ENCODE results near the gene MCTS1. TPM values are rescaled to one million over a fixed set of nuclear protein-coding genes. Genes with fewer than 3 reads are reported as not detected.
A peak's percentile ranks its signal among the peaks of the same experiment; 100 is the strongest.

The MCTS1 gene, protein sequence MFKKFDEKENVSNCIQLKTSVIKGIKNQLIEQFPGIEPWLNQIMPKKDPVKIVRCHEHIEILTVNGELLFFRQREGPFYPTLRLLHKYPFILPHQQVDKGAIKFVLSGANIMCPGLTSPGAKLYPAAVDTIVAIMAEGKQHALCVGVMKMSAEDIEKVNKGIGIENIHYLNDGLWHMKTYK
- total RNA-seq (10 to 100 TPM in 8 of 9 donors, 1 to 10 TPM in 1; 8.2 to 66.0 (median 36.9) TPM), polyA plus RNA-seq (10 to 100 TPM; 32.6 to 78.2 (median 38.5) TPM)
- long read RNA-seq, donor 1, transcript MCTS1-202 (6 exons, 1,018 nt): major isoform, 44 of 53 reads
- long read RNA-seq, donor 1, partial matches to known transcripts: 5 of 53 reads
- long read RNA-seq, donor 1, other reads (novel, unspliced or antisense): 0 of 53 reads
- long read RNA-seq, donor 2, transcript MCTS1-202 (6 exons, 1,018 nt): major isoform, 32 of 41 reads
- long read RNA-seq, donor 2, transcript MCTS1-201 (6 exons, 1,130 nt): minor isoform, 5 of 41 reads
- long read RNA-seq, donor 2, partial matches to known transcripts: 0 of 41 reads
- long read RNA-seq, donor 2, other reads (novel, unspliced or antisense): 0 of 41 reads
- long read RNA-seq, donor 3, transcript MCTS1-202 (6 exons, 1,018 nt): major isoform, 25 of 29 reads
- long read RNA-seq, donor 3, partial matches to known transcripts: 0 of 29 reads
- long read RNA-seq, donor 3, other reads (novel, unspliced or antisense): 0 of 29 reads
- long read RNA-seq, donor 4, transcript MCTS1-202 (6 exons, 1,018 nt): major isoform, 18 of 22 reads
- long read RNA-seq, donor 4, partial matches to known transcripts: 0 of 22 reads
- long read RNA-seq, donor 4, other reads (novel, unspliced or antisense): 3 of 22 reads
- long read RNA-seq, donor 5, transcript MCTS1-202 (6 exons, 1,018 nt): major isoform, 20 of 29 reads
- long read RNA-seq, donor 5, partial matches to known transcripts: 0 of 29 reads
- long read RNA-seq, donor 5, other reads (novel, unspliced or antisense): 9 of 29 reads
- long read RNA-seq, donor 6, transcript MCTS1-202 (6 exons, 1,018 nt): major isoform, 19 of 21 reads
- long read RNA-seq, donor 6, partial matches to known transcripts: 0 of 21 reads
- long read RNA-seq, donor 6, other reads (novel, unspliced or antisense): 1 of 21 reads
- long read RNA-seq, donor 7, transcript MCTS1-202 (6 exons, 1,018 nt): major isoform, 14 of 16 reads
- long read RNA-seq, donor 7, partial matches to known transcripts: 0 of 16 reads
- long read RNA-seq, donor 7, other reads (novel, unspliced or antisense): 0 of 16 reads
- long read RNA-seq, donor 8, transcript MCTS1-202 (6 exons, 1,018 nt): major isoform, 35 of 38 reads
- long read RNA-seq, donor 8, partial matches to known transcripts: 0 of 38 reads
- long read RNA-seq, donor 8, other reads (novel, unspliced or antisense): 0 of 38 reads
- long read RNA-seq, donor 9, transcript MCTS1-202 (6 exons, 1,018 nt): major isoform, 39 of 46 reads
- long read RNA-seq, donor 9, partial matches to known transcripts: 5 of 46 reads
- long read RNA-seq, donor 9, other reads (novel, unspliced or antisense): 0 of 46 reads
- long read RNA-seq, donor 10, transcript MCTS1-202 (6 exons, 1,018 nt): major isoform, 9 of 13 reads
- long read RNA-seq, donor 10, partial matches to known transcripts: 0 of 13 reads
- long read RNA-seq, donor 10, other reads (novel, unspliced or antisense): 0 of 13 reads

DNA sequence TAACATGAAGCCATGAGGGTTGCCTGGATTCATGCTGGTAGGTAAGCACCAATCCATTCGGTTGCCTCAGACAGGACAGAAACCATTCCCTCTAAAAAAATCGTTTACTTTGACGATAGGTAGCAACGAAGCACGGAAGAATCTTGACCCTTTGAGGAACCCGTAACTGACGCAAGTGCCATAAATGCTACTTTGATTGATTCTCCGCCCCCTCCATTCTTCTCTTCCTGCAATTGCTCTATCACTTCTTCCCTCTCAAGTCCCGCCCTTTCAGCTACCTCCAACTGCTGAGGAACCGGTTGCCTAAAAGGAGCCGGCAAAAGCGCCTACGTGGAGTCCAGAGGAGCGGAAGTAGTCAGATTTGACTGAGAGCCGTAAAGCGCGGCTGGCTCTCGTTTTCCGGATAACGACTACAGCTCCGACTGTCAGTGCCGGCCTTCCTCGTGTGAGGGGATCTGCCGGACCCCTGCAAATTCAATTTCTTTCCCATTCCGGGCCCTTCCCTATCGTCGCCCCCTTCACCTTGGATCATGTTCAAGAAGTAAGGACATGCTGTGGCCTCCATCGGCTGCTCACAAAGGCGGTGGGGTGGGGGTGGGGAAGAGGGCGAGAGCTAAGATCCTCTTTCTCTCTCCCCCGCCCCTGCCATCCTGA is at the start of gene MCTS1:
Gene MCTS1 (plus strand): TSS at position 395 of the 654 bp plus-strand sequence. CDS start 136 bp downstream, at position 531.
- TF ChIP-seq CTCF (IDR thresholded peaks at IDR 0.05): no peak
- peak in 1 of 2 donors; percentile 67 for TF ChIP-seq POLR2A (IDR thresholded peaks at IDR 0.05)
- H3K4me3 ChIP-seq: peak within 1 kb of the TSS in 3 of 4 donors; percentile 28 to 66 (median 49)
- DNase-seq: peak; percentile 73 to 93 (median 87)
- peaks cover 0 to 15% of the 10 kb centered on the region in 2 donors for H3K4me1 ChIP-seq (replicated peaks in 1 of 2)
- intact Hi-C loops (cut with DNase I): no loop called here
- 0 to 35% (median 17%) methylated on average over 6 to 31 of the region's 31 CpGs for WGBS, 4 donors
- H3K9me3 ChIP-seq (replicated peaks in 1 of 3): no peaks in the 10 kb centered on the region
- no peaks in the 10 kb centered on the region for H3K36me3 ChIP-seq (replicated peaks in 1 of 2)
- peak within 1 kb of the TSS; percentile 80 to 92 (median 83) for H3K27ac ChIP-seq
- no peaks in the 10 kb centered on the region for H3K27me3 ChIP-seq

GRCh38 chrX:120556251-120556650 is 47.6 kb upstream of the MCTS1 start:
- DNase-seq: no peak
- Histone ChIP-seq H3K36me3 (replicated peaks in 1 of 2) (peaks cover 3 to 10% of the 10 kb centered on the region in 2 donors), H3K27ac (no peak overlapping the region), H3K9me3 (replicated peaks in 1 of 3) (no peaks in the 10 kb centered on the region), H3K4me1 (replicated peaks in 1 of 2) (no peaks in the 10 kb centered on the region), H3K4me3 (no peak overlapping the region), H3K27me3 (no peaks in the 10 kb centered on the region)
- intact Hi-C loops (cut with DNase I): no loop called here
- 66 to 96% (median 88%) methylated on average over 5 of the region's 5 CpGs for WGBS, 4 donors
- no peak for TF ChIP-seq CTCF (IDR thresholded peaks at IDR 0.05)
- no peak for TF ChIP-seq POLR2A (IDR thresholded peaks at IDR 0.05)

GRCh38 chrX:120559804-120560203 is 44.1 kb upstream of the MCTS1 start:
- no peaks in the 10 kb centered on the region for H3K9me3 ChIP-seq (replicated peaks in 1 of 3)
- H3K27me3 ChIP-seq: no peaks in the 10 kb centered on the region
- H3K4me1 ChIP-seq (replicated peaks in 1 of 2): no peaks in the 10 kb centered on the region
- intact Hi-C loops (cut with DNase I): no loop called here
- H3K27ac ChIP-seq: peak overlapping the region; percentile 84 to 98 (median 97)
- DNase-seq: no peak
- TF ChIP-seq POLR2A (IDR thresholded peaks at IDR 0.05): no peak
- TF ChIP-seq CTCF (IDR thresholded peaks at IDR 0.05): no peak
- peak overlapping the region in 3 of 4 donors; percentile 33 to 60 (median 53) for H3K4me3 ChIP-seq
- WGBS, 4 donors: 0 to 38% (median 17%) methylated on average over 7 of the region's 7 CpGs
- H3K36me3 ChIP-seq (replicated peaks in 1 of 2): peaks cover 3 to 10% of the 10 kb centered on the region in 2 donors

All from adrenal gland (tissue), 19 donors.